Measurements from ENCODE around the gene EDN2. TPM values are rescaled to one million over a fixed set of nuclear protein-coding genes. Genes with fewer than 3 reads are reported as not detected.

The EDN2 gene
- total RNA-seq, 1 donor from 2014 or later, result not detected

DNA sequence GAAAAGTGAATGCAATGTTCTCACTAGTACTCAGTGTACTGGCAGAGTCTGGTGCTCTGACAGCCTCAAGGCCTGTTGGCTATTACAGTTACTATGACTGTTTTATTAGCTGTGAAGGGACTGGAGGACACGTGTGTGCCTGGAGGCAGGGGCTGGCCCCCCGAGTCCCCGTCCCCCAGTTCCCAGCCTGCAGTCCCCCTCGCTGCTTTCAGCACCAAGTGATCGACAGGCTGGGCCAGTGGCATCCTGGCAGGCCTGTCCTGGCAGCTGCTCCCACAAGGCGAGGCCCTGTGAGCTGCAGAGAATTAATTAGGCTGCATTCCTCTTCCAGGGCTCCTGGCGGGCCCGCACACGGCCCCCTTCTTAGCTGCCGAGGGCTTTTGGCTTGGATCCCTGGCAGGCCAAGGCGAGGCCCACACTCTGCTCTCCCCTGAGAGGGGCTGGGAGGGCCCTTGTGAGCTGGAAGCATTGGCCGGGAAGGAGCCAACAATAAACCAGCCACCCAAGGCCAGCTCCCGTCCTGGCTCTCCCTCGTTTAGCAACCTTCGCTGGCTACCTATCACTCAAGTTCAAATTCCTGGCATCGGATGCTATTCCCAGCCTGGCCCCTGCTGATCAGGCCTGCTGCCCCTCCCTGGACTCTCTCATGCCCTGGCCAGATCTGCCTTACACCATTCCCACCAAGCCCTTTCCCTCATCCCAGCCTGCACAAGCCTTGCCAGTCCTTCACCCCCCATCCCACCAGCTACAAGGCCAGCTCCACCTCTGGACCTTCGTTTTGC is 9.8 kb downstream of the EDN2 start:
- Mint-ChIP-seq H3K4me3 (no peak overlapping the region), H3K4me1 (no peaks in the 10 kb centered on the region), H3K9me3 (no peaks in the 10 kb centered on the region), H3K27me3 (peaks cover 6% of the 10 kb centered on the region), H3K27ac (no peak overlapping the region), H3K36me3 (ENCODE audit: low read depth) (no peaks in the 10 kb centered on the region)
- intact Hi-C loops (cut with micrococcal nuclease), result no loop called here
- ATAC-seq (ENCODE audit: low read depth) (no peak), DNase-seq (no peak)
- TF ChIP-seq CTCF (IDR thresholded peaks at IDR 0.05), result no peak
- ChIA-PET POLR2A (no interaction called here), CTCF (no interaction called here)

DNA sequence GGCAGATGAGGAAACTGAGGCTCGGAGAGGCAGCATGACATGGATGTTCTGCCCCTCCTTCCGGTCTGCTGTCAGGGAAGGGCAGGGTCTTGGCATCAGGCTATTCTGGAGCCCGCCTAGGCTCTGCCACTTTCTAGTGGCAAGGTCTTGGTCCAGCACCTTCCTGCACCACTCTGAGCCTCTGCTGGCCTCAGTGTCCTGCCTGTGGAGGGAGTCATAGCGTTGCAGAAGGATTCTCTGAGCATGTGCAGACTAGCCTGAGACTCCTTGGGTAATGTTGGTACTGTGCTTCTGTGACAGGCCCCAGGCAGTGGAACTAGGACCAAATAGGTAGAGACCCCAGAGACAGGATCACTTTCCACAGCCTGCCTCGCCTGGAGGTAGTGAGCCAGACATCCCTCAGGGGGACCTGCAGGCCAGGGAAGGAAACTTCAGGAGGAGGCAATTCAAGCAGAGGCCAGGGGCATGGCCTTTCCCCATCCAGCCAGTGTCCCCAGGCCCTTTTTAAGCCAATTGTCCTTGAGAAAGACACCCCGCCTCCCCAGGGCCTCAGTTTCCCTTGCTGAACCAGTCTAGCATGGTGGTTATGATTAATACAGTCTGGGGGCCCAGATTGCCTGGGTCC is 10.6 kb downstream of the EDN2 start:
- intact Hi-C loops (cut with micrococcal nuclease), result no loop called here
- no peaks in the 10 kb centered on the region for H3K36me3 Mint-ChIP-seq (ENCODE audit: low read depth)
- POLR2A ChIA-PET, result no interaction called here

GRCh38 chr1:41471658-41472057 is 12.8 kb downstream of the EDN2 start:
- ATAC-seq (ENCODE audit: low read depth), result no peak
- Mint-ChIP-seq H3K4me3 (no peak overlapping the region), H3K27me3 (peaks cover 4% of the 10 kb centered on the region), H3K36me3 (ENCODE audit: low read depth) (no peaks in the 10 kb centered on the region), H3K9me3 (no peaks in the 10 kb centered on the region), H3K4me1 (no peaks in the 10 kb centered on the region), H3K27ac (no peak overlapping the region)
- DNase-seq, result no peak
- no peak for TF ChIP-seq CTCF (IDR thresholded peaks at IDR 0.05)
- ChIA-PET CTCF (no interaction called here), POLR2A (no interaction called here)
- intact Hi-C loops (cut with micrococcal nuclease), result no loop called here

More for the DNA sequence above, 10.6 kb downstream of the EDN2 start:
- Mint-ChIP-seq H3K9me3 (no peaks in the 10 kb centered on the region), H3K4me3 (no peak overlapping the region), H3K4me1 (no peaks in the 10 kb centered on the region), H3K27ac (no peak overlapping the region), H3K27me3 (peaks cover 5% of the 10 kb centered on the region)
- TF ChIP-seq CTCF (IDR thresholded peaks at IDR 0.05), result no peak
- DNase-seq (no peak), ATAC-seq (ENCODE audit: low read depth) (no peak)
- CTCF ChIA-PET, result no interaction called here

GRCh38 chr1:41469706-41470105 is 14.8 kb downstream of the EDN2 start:
- DNase-seq, result no peak
- Mint-ChIP-seq H3K36me3 (ENCODE audit: low read depth) (no peaks in the 10 kb centered on the region), H3K27me3 (peaks cover 4% of the 10 kb centered on the region), H3K4me1 (no peaks in the 10 kb centered on the region), H3K4me3 (no peak overlapping the region), H3K27ac (no peak overlapping the region), H3K9me3 (no peaks in the 10 kb centered on the region)
- CTCF ChIA-PET, result no interaction called here
- POLR2A ChIA-PET, result no interaction called here
- no peak for TF ChIP-seq CTCF (IDR thresholded peaks at IDR 0.05)
- intact Hi-C loops (cut with micrococcal nuclease), result no loop called here
- ATAC-seq (ENCODE audit: low read depth), result no peak

DNA sequence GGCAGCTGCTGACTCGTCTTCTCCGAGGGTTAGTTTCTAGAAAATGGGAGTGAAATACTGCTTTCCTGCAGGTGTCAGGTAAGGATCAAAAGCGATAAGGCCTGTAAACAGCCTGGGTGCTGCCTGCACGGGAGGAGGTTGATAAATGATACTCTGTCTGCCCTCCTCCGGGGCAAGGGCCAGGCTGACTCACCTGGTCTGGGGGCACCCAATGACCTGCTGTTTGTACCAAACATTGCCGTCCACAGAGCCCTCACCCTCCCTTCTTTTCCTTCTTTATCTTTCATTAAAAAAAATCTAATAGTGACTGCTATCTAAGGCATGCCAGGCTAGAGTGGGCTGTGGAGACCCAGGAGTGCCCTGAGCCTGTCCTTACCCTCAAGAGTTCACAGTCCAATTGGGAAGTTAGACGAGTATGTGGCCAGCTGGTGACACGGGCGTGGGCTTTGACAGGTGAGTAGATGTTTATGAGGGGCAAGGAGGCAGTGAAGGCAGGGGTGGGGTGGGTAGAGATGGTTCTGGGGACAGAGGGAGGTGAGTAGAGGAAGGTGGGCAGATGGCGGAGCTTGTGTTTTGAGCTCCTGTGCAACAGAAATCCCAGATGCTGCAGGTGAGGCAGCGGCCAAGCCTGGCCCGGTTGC is 16.2 kb downstream of the EDN2 start:
- Mint-ChIP-seq H3K9me3 (no peaks in the 10 kb centered on the region), H3K27ac (no peak overlapping the region), H3K4me1 (no peaks in the 10 kb centered on the region), H3K27me3 (peaks cover 4% of the 10 kb centered on the region), H3K36me3 (ENCODE audit: low read depth) (no peaks in the 10 kb centered on the region), H3K4me3 (no peak overlapping the region)
- DNase-seq (no peak), ATAC-seq (ENCODE audit: low read depth) (no peak)
- POLR2A ChIA-PET, result no interaction called here
- CTCF ChIA-PET, result interaction anchor here (0.6 kb wide), 1 partner anchor 431 kb away, joined by 4 read pairs; no protein-coding TSS in a partner anchor
- no peak for TF ChIP-seq CTCF (IDR thresholded peaks at IDR 0.05)
- intact Hi-C loops (cut with micrococcal nuclease), result no loop called here
